Neural cell (in vitro differentiated cells): Measurements from ENCODE around the gene STK38L. TPM values are rescaled to one million over a fixed set of nuclear protein-coding genes. Genes with fewer than 3 reads are reported as not detected.

Experiments used
- H2AFZ ChIP-seq: fragments of 200-600, 300-800 bp; sonication (generic), shearing (Covaris generic); 2 replicates; pipeline ENCODE4 v1.6.0; 2014; ENCODE audit warnings: low read depth, mild to moderate bottlenecking, antibody characterized with exemption, low read length, moderate library complexity
- H3F3A ChIP-seq: fragments of 200-600 bp; shearing (Covaris generic); 2 replicates; pipeline ENCODE4 v1.6.1; 2016; ENCODE audit warnings: mild to moderate bottlenecking, moderate library complexity, mixed read lengths, antibody characterized with exemption, low read length; ENCODE audit not compliant: insufficient read depth, poor library complexity, severe bottlenecking
- H3K27ac ChIP-seq: fragments of 200-600, 300-800 bp; sonication (generic), shearing (Covaris generic); 2 replicates; pipeline ENCODE4 v1.5.1; 2014; ENCODE audit warnings: mild to moderate bottlenecking, low read length, moderate library complexity
- H3K27me3 ChIP-seq: fragments of 300-800, 200-600 bp; sonication (generic), shearing (Covaris generic); 2 replicates; pipeline ENCODE4 v1.6.0; 2014; ENCODE audit warnings: mild to moderate bottlenecking, low read depth, low read length, moderate library complexity; ENCODE audit not compliant: insufficient read depth
- H3K36me3 ChIP-seq: fragments of 300-800, 200-600 bp; sonication (generic), shearing (Covaris generic); 2 replicates; pipeline ENCODE4 v1.5.1; 2014; ENCODE audit warnings: mild to moderate bottlenecking, antibody characterized with exemption, low read length, moderate library complexity; ENCODE audit not compliant: insufficient read depth
- H3K4me2 ChIP-seq: fragments of 300-800, 200-600 bp; sonication (generic), shearing (Covaris generic); 2 replicates; pipeline ENCODE4 v1.6.0; 2014; ENCODE audit warnings: mild to moderate bottlenecking, low read length
- H3K4me3 ChIP-seq: fragments of 300-800, 200-600 bp; sonication (generic), shearing (Covaris generic); 2 replicates; pipeline ENCODE4 v1.5.1; 2014; ENCODE audit warnings: mild to moderate bottlenecking, low read length, moderate library complexity
- H3K79me2 ChIP-seq: fragments of 200-600 bp; shearing (Covaris generic); replicated peaks from 2 replicates; pipeline ENCODE4 v1.6.0; 2014; ENCODE audit warnings: mild to moderate bottlenecking, low read length, moderate library complexity; ENCODE audit not compliant: insufficient read depth
- H3K9ac ChIP-seq: fragments of 300-800, 200-600 bp; sonication (generic), shearing (Covaris generic); 2 replicates; pipeline ENCODE4 v1.6.1; 2016; ENCODE audit warnings: mild to moderate bottlenecking, low read length, mixed read lengths
- H3K9me2 ChIP-seq: fragments of 200-600 bp; shearing (Covaris generic); 2 replicates; pipeline ENCODE4 v1.6.1; 2016; ENCODE audit warnings: mild to moderate bottlenecking, low read length, mixed read lengths; ENCODE audit not compliant: insufficient read depth
- H3K9me3 ChIP-seq: fragments of 200-600, 300-800 bp; sonication (generic), shearing (Covaris generic); 2 replicates; pipeline ENCODE4 v1.6.1; 2016; ENCODE audit warnings: mild to moderate bottlenecking, mixed run types, low read length, moderate library complexity, mixed read lengths
- H4K20me1 ChIP-seq: fragments of 200-600 bp; shearing (Covaris generic); 2 replicates; pipeline ENCODE4 v1.6.1; 2016; ENCODE audit warnings: mild to moderate bottlenecking, mixed run types; ENCODE audit not compliant: insufficient read depth
- EP300 ChIP-seq: fragments of 450-650 bp; conservative IDR thresholded peaks from 2 replicates; pipeline ENCODE4 v1.6.1; 2014; ENCODE audit warnings: antibody characterized with exemption, mild to moderate bottlenecking, moderate library complexity; ENCODE audit not compliant: poor library complexity, severe bottlenecking
- EZH2 ChIP-seq: fragments of 200-600, 300-800 bp; shearing (Covaris generic), sonication (generic); IDR thresholded peaks from 2 replicates; pipeline ENCODE4 v1.6.1; 2014; ENCODE audit warnings: antibody characterized with exemption, low read length, borderline replicate concordance, mild to moderate bottlenecking; ENCODE audit not compliant: insufficient read depth, poor library complexity, severe bottlenecking
- MXI1 ChIP-seq: fragments of 450-650 bp; conservative IDR thresholded peaks from 2 replicates; pipeline ENCODE4 v1.6.1; 2014; ENCODE audit warnings: antibody characterized with exemption, mild to moderate bottlenecking; ENCODE audit not compliant: poor library complexity, severe bottlenecking
- POLR2AphosphoS5 ChIP-seq: IDR thresholded peaks from 2 replicates; pipeline ENCODE4 v1.6.1; 2012
- RAD21 ChIP-seq: fragments of 450-650 bp; conservative IDR thresholded peaks from 2 replicates; pipeline ENCODE4 v1.6.1; 2014; ENCODE audit warnings: antibody characterized with exemption, mild to moderate bottlenecking, moderate library complexity
- SMC3 ChIP-seq: fragments of 450-650 bp; conservative IDR thresholded peaks from 2 replicates; pipeline ENCODE4 v1.6.1; 2014; ENCODE audit warnings: antibody characterized with exemption, mild to moderate bottlenecking, moderate library complexity; ENCODE audit not compliant: poor library complexity
- TAF1 ChIP-seq: IDR thresholded peaks from 2 replicates; pipeline ENCODE4 v1.6.1; 2012; ENCODE audit warnings: low read depth
- polyA plus RNA-seq: library from polyadenylated mRNA; depleted of rRNA; stranded (reverse); fragments of >200 nt; gene quantifications from 2 replicates; pipeline ENCODE4 v1.2.3, GENCODE V29; 2014
- TF ChIP-seq, protein P1 (sequence below): IDR thresholded peaks from 2 replicates; pipeline ENCODE4 v1.6.1; 2012; ENCODE audit warnings: borderline replicate concordance
- TF ChIP-seq, protein P2 (sequence below): fragments of 450-650 bp; IDR thresholded peaks from 2 replicates; pipeline ENCODE4 v1.5.1; 2014; ENCODE audit warnings: antibody characterized with exemption, mild to moderate bottlenecking, moderate library complexity; ENCODE audit not compliant: poor library complexity, severe bottlenecking

STK38L gene
- polyA plus RNA-seq, 1 donor from 2014 or later = 31.5 TPM

DNA sequence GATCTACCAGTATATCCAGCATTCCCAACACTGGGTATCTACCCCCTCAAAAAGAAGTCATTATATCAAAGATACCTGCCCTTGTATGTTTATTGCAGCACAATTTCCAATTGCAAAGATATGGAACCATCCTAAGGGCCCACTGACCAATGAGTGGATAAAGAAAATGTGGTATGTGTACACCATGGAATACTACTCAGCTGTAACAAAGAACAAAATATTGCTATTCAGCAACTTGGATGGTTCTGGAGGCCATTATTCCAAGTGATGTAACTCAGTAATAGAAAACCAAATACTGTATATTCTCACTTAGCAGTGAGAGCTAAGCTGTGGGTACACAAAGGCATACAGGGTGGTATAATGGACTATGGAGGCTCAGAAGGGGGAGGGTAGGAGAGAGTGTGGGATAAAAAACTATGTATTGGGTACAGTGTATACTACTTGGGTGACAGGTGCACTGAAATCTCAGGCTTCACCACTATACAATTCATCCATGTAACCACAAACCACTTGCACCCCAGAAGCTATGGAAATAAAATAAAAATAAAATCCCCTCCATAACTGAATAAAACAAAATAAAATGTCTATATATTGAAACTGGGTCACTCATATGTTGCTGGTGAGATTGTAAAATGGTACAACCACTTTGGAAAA, 34.7 kb upstream of the STK38L start:
- H2AFZ ChIP-seq = no peak overlapping the region
- no peak overlapping the region for H3K4me3 ChIP-seq
- H4K20me1 ChIP-seq = no peaks in the 10 kb centered on the region
- no peaks in the 10 kb centered on the region for H3F3A ChIP-seq
- H3K4me2 ChIP-seq = no peak overlapping the region
- H3K9ac ChIP-seq = no peak overlapping the region
- H3K27me3 ChIP-seq = no peaks in the 10 kb centered on the region
- no peaks in the 10 kb centered on the region for H3K9me2 ChIP-seq
- H3K36me3 ChIP-seq = no peaks in the 10 kb centered on the region
- H3K9me3 ChIP-seq = no peaks in the 10 kb centered on the region
- TF ChIP-seq, protein P1, sequence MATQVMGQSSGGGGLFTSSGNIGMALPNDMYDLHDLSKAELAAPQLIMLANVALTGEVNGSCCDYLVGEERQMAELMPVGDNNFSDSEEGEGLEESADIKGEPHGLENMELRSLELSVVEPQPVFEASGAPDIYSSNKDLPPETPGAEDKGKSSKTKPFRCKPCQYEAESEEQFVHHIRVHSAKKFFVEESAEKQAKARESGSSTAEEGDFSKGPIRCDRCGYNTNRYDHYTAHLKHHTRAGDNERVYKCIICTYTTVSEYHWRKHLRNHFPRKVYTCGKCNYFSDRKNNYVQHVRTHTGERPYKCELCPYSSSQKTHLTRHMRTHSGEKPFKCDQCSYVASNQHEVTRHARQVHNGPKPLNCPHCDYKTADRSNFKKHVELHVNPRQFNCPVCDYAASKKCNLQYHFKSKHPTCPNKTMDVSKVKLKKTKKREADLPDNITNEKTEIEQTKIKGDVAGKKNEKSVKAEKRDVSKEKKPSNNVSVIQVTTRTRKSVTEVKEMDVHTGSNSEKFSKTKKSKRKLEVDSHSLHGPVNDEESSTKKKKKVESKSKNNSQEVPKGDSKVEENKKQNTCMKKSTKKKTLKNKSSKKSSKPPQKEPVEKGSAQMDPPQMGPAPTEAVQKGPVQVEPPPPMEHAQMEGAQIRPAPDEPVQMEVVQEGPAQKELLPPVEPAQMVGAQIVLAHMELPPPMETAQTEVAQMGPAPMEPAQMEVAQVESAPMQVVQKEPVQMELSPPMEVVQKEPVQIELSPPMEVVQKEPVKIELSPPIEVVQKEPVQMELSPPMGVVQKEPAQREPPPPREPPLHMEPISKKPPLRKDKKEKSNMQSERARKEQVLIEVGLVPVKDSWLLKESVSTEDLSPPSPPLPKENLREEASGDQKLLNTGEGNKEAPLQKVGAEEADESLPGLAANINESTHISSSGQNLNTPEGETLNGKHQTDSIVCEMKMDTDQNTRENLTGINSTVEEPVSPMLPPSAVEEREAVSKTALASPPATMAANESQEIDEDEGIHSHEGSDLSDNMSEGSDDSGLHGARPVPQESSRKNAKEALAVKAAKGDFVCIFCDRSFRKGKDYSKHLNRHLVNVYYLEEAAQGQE = no peak
- TF ChIP-seq RAD21 = no peak
- TF ChIP-seq EZH2 = no peak
- TF ChIP-seq, protein P2, sequence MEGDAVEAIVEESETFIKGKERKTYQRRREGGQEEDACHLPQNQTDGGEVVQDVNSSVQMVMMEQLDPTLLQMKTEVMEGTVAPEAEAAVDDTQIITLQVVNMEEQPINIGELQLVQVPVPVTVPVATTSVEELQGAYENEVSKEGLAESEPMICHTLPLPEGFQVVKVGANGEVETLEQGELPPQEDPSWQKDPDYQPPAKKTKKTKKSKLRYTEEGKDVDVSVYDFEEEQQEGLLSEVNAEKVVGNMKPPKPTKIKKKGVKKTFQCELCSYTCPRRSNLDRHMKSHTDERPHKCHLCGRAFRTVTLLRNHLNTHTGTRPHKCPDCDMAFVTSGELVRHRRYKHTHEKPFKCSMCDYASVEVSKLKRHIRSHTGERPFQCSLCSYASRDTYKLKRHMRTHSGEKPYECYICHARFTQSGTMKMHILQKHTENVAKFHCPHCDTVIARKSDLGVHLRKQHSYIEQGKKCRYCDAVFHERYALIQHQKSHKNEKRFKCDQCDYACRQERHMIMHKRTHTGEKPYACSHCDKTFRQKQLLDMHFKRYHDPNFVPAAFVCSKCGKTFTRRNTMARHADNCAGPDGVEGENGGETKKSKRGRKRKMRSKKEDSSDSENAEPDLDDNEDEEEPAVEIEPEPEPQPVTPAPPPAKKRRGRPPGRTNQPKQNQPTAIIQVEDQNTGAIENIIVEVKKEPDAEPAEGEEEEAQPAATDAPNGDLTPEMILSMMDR = no peak
- TF ChIP-seq POLR2AphosphoS5 = no peak
- TF ChIP-seq TAF1 = no peak
- no peak for TF ChIP-seq EP300
- no peak overlapping the region for H3K27ac ChIP-seq
- no peaks in the 10 kb centered on the region for H3K79me2 ChIP-seq

DNA sequence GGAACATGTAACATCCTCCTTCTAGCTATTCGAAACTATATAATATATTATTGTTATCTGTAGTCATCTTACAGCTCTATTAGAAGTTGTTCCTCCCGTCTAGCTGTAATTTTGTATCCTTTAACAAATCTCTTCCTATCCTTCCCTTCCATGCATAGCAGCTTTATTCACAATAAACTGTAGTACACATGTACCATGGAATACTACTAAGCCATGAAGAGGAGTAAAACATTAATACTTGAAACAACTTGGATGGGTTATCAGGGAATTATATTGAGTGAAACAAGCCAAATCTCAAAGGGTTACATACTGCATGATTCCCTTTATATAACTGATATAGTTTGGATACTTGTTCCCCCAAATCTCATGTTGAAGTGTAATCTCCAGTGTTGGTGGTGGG, 33.9 kb upstream of the STK38L start:
- no peak overlapping the region for H3K4me3 ChIP-seq
- no peaks in the 10 kb centered on the region for H3K79me2 ChIP-seq
- H3K9me3 ChIP-seq = no peaks in the 10 kb centered on the region
- H3F3A ChIP-seq = no peaks in the 10 kb centered on the region
- no peak overlapping the region for H3K4me2 ChIP-seq
- TF ChIP-seq SMC3 (no peak), MXI1 (no peak), EP300 (no peak), RAD21 (no peak), TAF1 (no peak), POLR2AphosphoS5 (no peak), EZH2 (no peak)
- TF ChIP-seq, protein P2 = no peak
- TF ChIP-seq, protein P1 = no peak
- H3K9ac ChIP-seq = no peak overlapping the region
- no peaks in the 10 kb centered on the region for H3K9me2 ChIP-seq
- no peaks in the 10 kb centered on the region for H3K36me3 ChIP-seq
- no peak overlapping the region for H2AFZ ChIP-seq
- no peaks in the 10 kb centered on the region for H3K27me3 ChIP-seq
- no peaks in the 10 kb centered on the region for H4K20me1 ChIP-seq
- no peak overlapping the region for H3K27ac ChIP-seq
